GM23248 (cell line): ENCODE results near the gene TTC21B.

ENCODE experiments used
- EZH2 ChIP-seq: fragments of 200-600 bp; sonication (generic); IDR thresholded peaks from 2 replicates; pipeline ENCODE4 v1.6.1; 2018; ENCODE audit warnings: antibody characterized with exemption, mild to moderate bottlenecking; ENCODE audit not compliant: insufficient read depth, poor library complexity, severe bottlenecking
- EZH2phosphoT487 ChIP-seq: fragments of 200-600 bp; sonication (generic); IDR thresholded peaks from 2 replicates; pipeline ENCODE4 v1.6.1; 2018; ENCODE audit warnings: antibody characterized with exemption, moderate library complexity, mild to moderate bottlenecking, low read depth; ENCODE audit not compliant: insufficient read depth

DNA sequence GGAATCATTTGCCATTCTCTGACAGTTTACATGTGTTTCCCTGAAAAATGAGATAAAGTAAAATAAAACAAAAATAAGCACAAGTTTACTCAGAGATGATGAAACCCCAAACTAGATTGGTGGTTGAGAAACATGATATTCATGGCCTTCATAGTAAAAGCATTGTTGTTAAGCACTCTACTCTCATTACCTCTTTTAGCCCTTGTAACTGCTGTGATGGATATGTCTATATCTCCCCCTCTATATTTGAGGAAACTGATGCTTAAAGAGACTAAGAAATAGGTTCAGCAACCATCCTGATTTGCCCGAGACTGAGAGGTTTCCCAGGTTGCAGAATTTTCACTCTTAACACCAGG lies 125.7 kb downstream of the TTC21B start:
- TF ChIP-seq EZH2 (no peak), EZH2phosphoT487 (no peak)
